Tibial nerve (tissue), 4 donors: ENCODE results near the gene MMP25.
"Not testable (repeated sequence)": the region's sequence is repeated elsewhere in the genome, so short reads cannot be mapped to it uniquely, and the experiment has no call there.

Experiments
- CTCF ChIP-seq, 5 experiments: fragments of 200-600 bp in 3 of 5; fragments of 450-650 bp in 2 of 5; sonication (generic) in 3 of 5; IDR thresholded peaks; one replicate each; pipeline ENCODE4 v1.5.1; 2016 to 2019; ENCODE audit warnings: antibody characterized with exemption in 5 of 5, mild to moderate bottlenecking in 3 of 5, moderate library complexity in 2 of 5
- EP300 ChIP-seq, 2 donors: sonication (generic); formaldehyde crosslinking; IDR thresholded peaks; one replicate each; pipeline ENCODE4 v1.6.1; 2017; ENCODE audit warnings: antibody characterized with exemption in 2 of 2, mild to moderate bottlenecking in 1 of 2

DNA sequence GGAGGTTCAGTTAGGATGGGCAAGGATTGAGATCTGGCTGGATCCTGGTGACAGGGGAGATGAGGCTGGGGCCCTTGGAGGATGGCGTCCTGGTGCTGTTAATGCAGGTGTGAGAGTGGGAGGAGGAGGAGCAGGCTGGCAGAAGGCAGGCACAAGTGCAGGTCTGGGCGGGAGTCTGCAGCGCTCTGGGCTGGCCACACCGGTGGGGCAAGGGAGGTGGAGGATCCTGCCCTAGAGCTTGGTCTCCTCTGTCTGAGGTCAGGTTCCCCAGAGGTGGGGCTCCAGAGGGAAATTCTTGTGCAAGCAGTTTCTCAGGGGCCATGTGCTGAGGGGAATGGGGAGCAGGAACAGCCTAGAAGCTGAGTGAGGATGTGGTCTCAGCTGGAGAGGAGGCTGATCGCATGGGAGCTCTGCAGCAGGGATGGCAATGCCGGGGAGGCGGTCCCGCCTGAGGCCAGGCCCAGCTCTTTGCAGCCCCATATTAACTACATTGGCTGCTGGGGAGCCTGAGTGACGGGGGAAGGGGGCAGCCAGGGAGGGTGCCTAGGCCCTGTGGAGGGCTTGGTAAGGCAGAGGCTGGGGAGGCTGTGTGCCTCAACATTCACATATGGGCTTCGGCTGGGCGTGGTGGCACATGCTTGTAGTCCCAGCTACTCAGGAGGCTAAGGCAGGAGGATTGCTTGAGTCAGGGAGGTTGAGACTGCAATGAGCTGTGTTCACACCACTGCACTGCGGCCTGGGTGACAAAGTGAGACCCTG is 6.4 kb downstream of the MMP25 start:
- not testable (repeated sequence) for TF ChIP-seq CTCF, EP300 (IDR thresholded peaks at IDR 0.05)
